Thoracic aorta (tissue), 2 donors: ENCODE measurements around the gene MAP4K1. TPM values are rescaled to one million over a fixed set of nuclear protein-coding genes. Genes with fewer than 3 reads are reported as not detected.

Source experiments
- ATAC-seq: fragments of 150-250 bp; one replicate; pipeline ENCODE4 v1.8.0; 2017; ENCODE audit warnings: low read depth; ENCODE audit not compliant: insufficient number of reproducible peaks, low FRiP score
- DNase-seq: peaks from one replicate; pipeline ENCODE4 v3.0.0-alpha.2; 2020; ENCODE audit warnings: low spot score
- H3K27ac ChIP-seq, 2 donors: fragments of 200-600 bp; sonication (generic); 1 replicate in 1 of 2; 2 replicates in 1 of 2; pipeline ENCODE4 v1.5.1; 2016; ENCODE audit warnings: mild to moderate bottlenecking in 2 of 2, moderate library complexity in 2 of 2
- H3K27me3 ChIP-seq: fragments of 200-600 bp; sonication (generic); replicated peaks from 2 replicates; pipeline ENCODE4 v1.6.0; 2016; ENCODE audit warnings: mild to moderate bottlenecking; ENCODE audit not compliant: insufficient read depth
- H3K36me3 ChIP-seq: fragments of 200-600 bp; sonication (generic); one replicate; pipeline ENCODE4 v1.5.1; 2016
- H3K4me1 ChIP-seq, 2 donors: fragments of 200-600 bp; sonication (generic); 1 replicate in 1 of 2; 2 replicates in 1 of 2; pipeline versions ENCODE4 v1.5.1 to v1.6.0; 2016; ENCODE audit warnings: low read depth in 2 of 2, mild to moderate bottlenecking in 1 of 2; ENCODE audit not compliant: control insufficient read depth in 1 of 2
- H3K4me3 ChIP-seq: fragments of 200-600 bp; sonication (generic); 2 replicates; pipeline ENCODE4 v1.5.1; 2016; ENCODE audit warnings: mild to moderate bottlenecking
- H3K9me3 ChIP-seq: fragments of 200-600 bp; sonication (generic); 2 replicates; pipeline ENCODE4 v1.5.1; 2016
- total RNA-seq, 2 donors: library from RNA; depleted of rRNA; stranded (reverse); fragments of >200 nt; gene quantifications; one replicate each; pipeline versions ENCODE4 v1.1.0 to v1.2.3, GENCODE V29; 2016
- TF ChIP-seq, protein P1 (sequence below): fragments of 200-600 bp; sonication (generic); IDR thresholded peaks from one replicate; pipeline ENCODE4 v1.5.1; 2019; ENCODE audit warnings: antibody characterized with exemption

MAP4K1 gene
- total RNA-seq, 2 donors from 2014 or later: 4.6 to 33.7 TPM

- Histone ChIP-seq H3K9me3 (no peaks in the 10 kb centered on the region), H3K36me3 (peaks cover 49% of the 10 kb centered on the region), H3K4me3 (no peak overlapping the region), H3K27ac (no peak overlapping the region), H3K27me3 (no peaks in the 10 kb centered on the region), H3K4me1 (peaks cover 0 to 6% of the 10 kb centered on the region in 2 donors)
- TF ChIP-seq, protein P1, sequence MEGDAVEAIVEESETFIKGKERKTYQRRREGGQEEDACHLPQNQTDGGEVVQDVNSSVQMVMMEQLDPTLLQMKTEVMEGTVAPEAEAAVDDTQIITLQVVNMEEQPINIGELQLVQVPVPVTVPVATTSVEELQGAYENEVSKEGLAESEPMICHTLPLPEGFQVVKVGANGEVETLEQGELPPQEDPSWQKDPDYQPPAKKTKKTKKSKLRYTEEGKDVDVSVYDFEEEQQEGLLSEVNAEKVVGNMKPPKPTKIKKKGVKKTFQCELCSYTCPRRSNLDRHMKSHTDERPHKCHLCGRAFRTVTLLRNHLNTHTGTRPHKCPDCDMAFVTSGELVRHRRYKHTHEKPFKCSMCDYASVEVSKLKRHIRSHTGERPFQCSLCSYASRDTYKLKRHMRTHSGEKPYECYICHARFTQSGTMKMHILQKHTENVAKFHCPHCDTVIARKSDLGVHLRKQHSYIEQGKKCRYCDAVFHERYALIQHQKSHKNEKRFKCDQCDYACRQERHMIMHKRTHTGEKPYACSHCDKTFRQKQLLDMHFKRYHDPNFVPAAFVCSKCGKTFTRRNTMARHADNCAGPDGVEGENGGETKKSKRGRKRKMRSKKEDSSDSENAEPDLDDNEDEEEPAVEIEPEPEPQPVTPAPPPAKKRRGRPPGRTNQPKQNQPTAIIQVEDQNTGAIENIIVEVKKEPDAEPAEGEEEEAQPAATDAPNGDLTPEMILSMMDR: no peak
- ATAC-seq: no peak
- no peak for DNase-seq
Measured at GRCh38 chr19:38629568-38629967, 11.8 kb upstream of the MAP4K1 start.

DNA sequence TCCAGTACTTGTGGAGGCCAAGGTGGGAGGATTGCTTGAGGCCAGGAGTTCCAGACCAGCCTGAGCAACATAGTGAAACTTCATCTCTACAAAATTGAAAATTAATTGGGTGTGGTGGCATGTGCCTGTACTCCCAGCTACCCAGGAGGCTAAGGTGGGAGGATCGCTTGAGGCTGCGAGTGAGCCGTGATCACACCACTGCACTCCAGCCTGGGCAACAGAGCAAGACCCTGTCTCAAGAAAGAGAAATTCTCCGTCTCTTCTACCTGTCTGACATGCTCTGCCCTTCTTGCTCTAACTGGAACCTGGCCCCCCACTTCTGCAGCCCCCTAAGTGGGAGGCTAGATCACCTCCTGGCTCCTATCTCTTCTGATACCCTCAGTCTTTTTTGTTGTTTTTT is 8.6 kb upstream of the MAP4K1 start:
- Histone ChIP-seq H3K4me3 (no peak overlapping the region), H3K27ac (no peak overlapping the region), H3K27me3 (no peaks in the 10 kb centered on the region), H3K9me3 (no peaks in the 10 kb centered on the region), H3K4me1 (no peaks in the 10 kb centered on the region), H3K36me3 (peaks cover 65% of the 10 kb centered on the region)
- ATAC-seq (no peak), DNase-seq (no peak)
- TF ChIP-seq, protein P1: no peak

GRCh38 chr19:38624822-38625221 is 7.1 kb upstream of the MAP4K1 start:
- Histone ChIP-seq H3K4me1 (peaks cover under 1 to 5% of the 10 kb centered on the region in 2 donors), H3K9me3 (no peaks in the 10 kb centered on the region), H3K4me3 (no peak overlapping the region), H3K27me3 (no peaks in the 10 kb centered on the region), H3K27ac (no peak overlapping the region), H3K36me3 (peaks cover 70% of the 10 kb centered on the region)
- DNase-seq (no peak), ATAC-seq (no peak)
- TF ChIP-seq, protein P1: no peak

- DNase-seq (no peak), ATAC-seq (no peak)
- no peaks in the 10 kb centered on the region for H3K27me3 ChIP-seq
- TF ChIP-seq, protein P1: no peak
- no peaks in the 10 kb centered on the region for H3K9me3 ChIP-seq
- H3K36me3 ChIP-seq: peaks cover 37% of the 10 kb centered on the region
- peaks cover 10 to 18% of the 10 kb centered on the region in 2 donors for H3K4me1 ChIP-seq
- H3K27ac ChIP-seq: peak overlapping the region; percentile 74 to 84
- peak overlapping the region; percentile 99 for H3K4me3 ChIP-seq
Measured at GRCh38 chr19:38619361-38620174, 1.8 kb upstream of the MAP4K1 start.

DNA sequence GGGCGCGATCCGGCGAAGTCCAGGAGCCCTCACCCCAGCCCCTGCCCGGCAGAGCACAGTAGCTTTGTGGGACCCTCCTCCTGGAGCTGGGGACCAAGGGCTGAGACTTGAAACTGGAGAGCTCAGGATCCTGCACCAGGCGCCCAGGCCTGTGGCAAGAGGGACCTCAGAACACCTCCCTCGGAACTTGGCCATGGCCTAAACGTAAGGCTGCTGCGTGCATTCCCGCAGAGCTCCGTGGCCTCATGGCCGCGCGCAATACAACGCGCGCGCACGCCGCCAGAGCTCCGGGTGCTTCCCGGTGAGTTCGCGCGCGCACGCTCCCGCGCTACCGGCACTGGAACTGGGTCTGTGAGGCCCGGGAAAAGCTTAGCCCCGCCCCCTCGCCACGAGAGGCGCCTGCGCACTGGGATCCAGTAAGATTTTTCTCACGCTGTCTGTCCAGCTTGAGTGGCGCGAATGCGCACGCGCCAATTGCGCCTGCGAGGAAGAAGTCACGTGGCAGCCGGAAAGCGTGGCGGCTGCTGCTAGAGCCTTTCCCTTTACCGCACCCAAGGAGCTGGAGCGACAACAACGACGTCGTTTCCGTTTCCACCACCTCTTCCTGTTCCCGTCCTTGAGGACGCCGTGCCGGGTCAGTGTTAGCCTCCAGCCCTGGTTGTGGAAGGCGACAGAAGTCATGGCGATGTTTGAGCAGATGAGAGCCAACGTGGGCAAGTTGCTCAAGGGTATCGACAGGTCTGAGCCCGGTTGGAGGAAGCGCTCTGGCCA is 1.0 kb upstream of the MAP4K1 start, which contains the start of gene EIF3K:
Gene EIF3K, plus strand, starts transcription at position 599 of the 771 bp plus-strand sequence. Its CDS starts 81 bp downstream, at position 680.
- Histone ChIP-seq H3K27ac (peak within 1 kb of the TSS; percentile 74 to 84), H3K4me3 (peak within 1 kb of the TSS; percentile 99), H3K36me3 (peaks cover 29% of the 10 kb centered on the region), H3K4me1 (peaks cover 10 to 18% of the 10 kb centered on the region in 2 donors), H3K27me3 (no peaks in the 10 kb centered on the region), H3K9me3 (no peaks in the 10 kb centered on the region)
- TF ChIP-seq, protein P1: no peak
- DNase-seq (peak; percentile 91), ATAC-seq (peak; percentile 98)
